Measurements from ENCODE around the gene PI4K2B. TPM values are rescaled to one million over a fixed set of nuclear protein-coding genes. Genes with fewer than 3 reads are reported as not detected.

Gene PI4K2B
- total RNA-seq, 1 donor from 2014 or later: 1.9 TPM

Other genes starting within 250 kb of the PI4K2B start
- 2.3 TPM for gene LGI2, start 203.1 kb upstream of the PI4K2B start, total RNA-seq
- gene SEPSECS, start 73.6 kb upstream of the PI4K2B start, total RNA-seq: 5.0 TPM
- 9.2 TPM for gene ZCCHC4, start 78.7 kb downstream of the PI4K2B start, total RNA-seq
- 11.5 TPM for gene ANAPC4, start 143.2 kb downstream of the PI4K2B start, total RNA-seq